Hematopoietic multipotent progenitor cell (in vitro differentiated cells): ENCODE measurements around the gene PIM2. TPM values are rescaled to one million over a fixed set of nuclear protein-coding genes. Genes with fewer than 3 reads are reported as not detected.

Experiments used
- DNase-seq, 3 donors: peaks; one replicate each; pipeline ENCODE4 v3.0.0-alpha.2; 2011 to 2015; ENCODE audit warnings: low read depth in 2 of 3, low spot score in 2 of 3
- total RNA-seq: library from RNA; depleted of rRNA; stranded (reverse); fragments of >200 nt; gene quantifications from one replicate; pipeline ENCODE4 v1.2.3, GENCODE V29; 2012

The PIM2 gene
- total RNA-seq = 142 TPM

DNA sequence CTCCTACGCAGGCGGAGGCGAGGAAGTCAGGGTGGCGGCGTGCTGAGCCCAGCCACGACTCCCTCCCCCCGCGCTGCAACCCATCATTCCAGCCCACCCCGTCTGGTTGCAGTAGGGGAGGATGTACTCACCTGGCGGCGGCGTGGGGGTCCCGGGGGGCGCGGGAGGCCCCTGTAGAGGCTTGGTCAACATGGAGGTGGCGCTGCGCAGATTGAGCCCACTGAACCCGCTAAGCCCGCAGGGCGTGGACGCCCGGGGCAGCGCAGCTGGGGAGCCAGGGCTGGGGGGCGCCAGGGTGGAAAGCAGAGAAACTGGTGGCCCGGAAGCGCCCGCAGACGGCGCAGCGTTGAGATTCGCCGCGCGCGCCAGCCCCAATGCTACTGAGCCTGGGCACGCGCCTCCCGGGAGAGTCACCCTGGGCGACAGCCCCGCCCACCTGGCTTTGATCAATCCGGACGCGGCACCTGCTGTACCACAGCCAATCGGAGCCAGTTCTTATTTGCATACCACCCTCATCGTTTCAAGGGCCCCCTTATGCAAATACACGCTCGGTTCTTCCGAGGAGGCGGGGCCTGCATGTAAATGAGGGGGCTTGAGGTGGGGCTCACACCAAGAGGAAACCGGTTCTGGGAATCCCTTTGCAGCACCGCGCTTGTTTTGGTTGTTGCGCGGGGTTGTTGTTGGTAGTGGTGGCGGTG is at the start of gene PIM2:
PIM2 (minus strand) TSS at position 382 of the 698 bp plus-strand sequence; CDS start at position 192, 190 bp downstream.
- peak; percentile 71 to 96 (median 92) for DNase-seq

GRCh38 chrX:48968377-48968776 is 49.6 kb upstream of the PIM2 start:
- no peak for DNase-seq

DNA sequence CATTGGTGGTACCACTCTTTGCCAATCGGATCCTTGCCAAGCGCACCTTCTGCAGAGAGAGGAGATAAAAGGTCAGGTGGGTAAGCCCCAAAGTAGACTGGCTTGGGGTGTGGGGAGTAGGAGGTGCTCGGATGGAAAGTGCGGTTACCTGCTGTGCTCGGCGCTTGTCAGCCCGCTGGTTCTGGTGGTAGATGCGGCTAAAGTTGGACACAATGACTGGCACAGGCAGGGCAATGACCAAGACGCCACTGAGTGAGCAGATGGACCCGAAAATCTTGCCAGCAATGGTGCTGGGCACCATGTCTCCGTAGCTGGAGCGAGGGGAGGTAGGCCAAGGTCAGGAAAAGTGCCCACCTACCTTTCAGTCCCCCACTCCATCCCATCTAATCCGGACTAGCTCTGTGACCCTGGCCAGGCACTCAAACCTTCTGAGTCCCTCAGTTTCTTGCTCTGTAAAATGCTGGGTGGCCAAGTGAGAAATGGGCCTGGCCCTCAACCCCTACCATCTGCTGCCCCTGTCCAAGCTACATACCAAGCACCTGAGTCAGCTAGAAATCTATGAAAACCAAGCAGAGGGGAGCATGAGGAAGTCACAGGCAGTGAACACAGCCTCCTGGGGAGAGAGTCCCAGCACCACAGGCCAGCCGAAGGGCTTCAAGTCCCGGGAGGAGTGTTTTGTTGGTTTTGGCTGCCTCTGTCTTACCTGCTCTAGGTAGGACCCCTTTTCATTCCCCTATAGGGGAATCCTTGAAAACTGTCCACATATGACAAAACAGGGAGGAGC is 48.2 kb upstream of the PIM2 start:
- DNase-seq = no peak

DNA sequence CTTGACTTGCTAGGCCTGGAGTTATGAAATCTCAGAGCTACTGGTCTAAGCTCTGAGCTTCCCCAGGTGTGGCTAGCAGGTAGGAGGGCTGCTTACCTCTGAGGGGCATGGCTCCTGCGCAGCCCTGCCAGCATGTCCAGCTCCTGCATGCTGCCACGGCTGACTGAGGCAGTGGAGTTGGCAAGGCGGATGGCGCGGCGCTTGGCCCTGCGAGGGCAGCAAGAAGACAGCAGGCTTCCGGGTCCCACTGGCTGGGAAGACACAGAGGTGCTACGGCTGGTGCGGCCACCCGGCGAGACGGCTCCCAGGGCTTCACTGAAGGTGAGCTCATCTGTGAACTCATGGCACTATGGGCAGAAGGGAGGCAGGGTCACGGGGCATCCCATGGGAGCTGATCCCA is 47.1 kb upstream of the PIM2 start:
- DNase-seq = no peak

- DNase-seq = peak in 1 of 3 donors; percentile 74
Measured at GRCh38 chrX:48961585-48962091, 42.8 kb upstream of the PIM2 start.

DNA sequence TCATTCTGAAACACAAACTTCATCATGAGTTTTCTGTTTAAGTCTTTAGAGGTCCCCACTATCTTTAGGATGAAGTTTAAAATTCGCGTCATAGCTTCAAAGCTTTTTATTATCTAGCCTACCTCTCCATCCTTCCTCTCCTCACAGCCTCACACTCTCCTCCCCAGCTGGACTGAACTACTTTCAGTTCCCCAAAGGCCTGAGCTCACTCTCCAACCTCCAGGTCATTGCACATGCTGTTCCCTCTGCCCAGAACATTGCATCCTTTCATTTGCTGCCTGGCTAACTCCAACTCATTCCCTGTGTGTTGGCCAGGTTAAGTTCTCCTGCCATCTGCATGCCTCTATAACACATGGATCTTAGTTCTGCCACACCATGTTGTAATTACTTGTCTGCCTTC is 41.5 kb upstream of the PIM2 start:
- no peak for DNase-seq

- DNase-seq = peak in 1 of 3 donors; percentile 30
Measured at GRCh38 chrX:48958635-48959094, 39.8 kb upstream of the PIM2 start.

- DNase-seq = peak; percentile 83 to 97 (median 96)
Measured at GRCh38 chrX:48957827-48958634, 39.2 kb upstream of the PIM2 start.

GRCh38 chrX:48957477-48957826 is 38.6 kb upstream of the PIM2 start, which contains the start of gene OTUD5:
Gene OTUD5, minus strand, starts transcription at chrX:48957607. Its CDS starts 37 bp downstream, at chrX:48957570.
- no peak for DNase-seq

- no peak for DNase-seq
Measured at GRCh38 chrX:48956728-48957414, 38.0 kb upstream of the PIM2 start.

DNA sequence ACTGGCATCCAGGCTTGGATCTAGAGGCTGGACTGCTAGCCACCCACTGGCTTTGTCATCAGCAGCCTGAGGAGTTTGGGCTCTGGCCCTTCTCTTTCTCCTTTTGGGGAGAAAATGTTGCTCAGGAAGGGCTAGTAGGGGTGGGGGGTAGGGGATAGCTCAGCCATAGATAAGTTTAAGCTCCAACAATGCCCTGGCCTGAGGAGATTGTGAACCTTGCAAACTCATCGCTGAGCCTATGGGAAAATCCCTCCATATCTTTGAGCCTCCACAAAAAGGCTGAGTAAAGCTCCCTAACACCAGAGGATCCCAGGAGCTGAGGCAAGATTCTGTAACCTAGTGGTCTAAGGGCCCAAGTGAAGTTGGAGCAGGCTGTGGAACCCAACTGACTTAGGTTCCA is 29.8 kb upstream of the PIM2 start:
- no peak for DNase-seq

GRCh38 chrX:48945517-48946348 is 26.9 kb upstream of the PIM2 start:
- peak in 1 of 3 donors; percentile 47 for DNase-seq

DNA sequence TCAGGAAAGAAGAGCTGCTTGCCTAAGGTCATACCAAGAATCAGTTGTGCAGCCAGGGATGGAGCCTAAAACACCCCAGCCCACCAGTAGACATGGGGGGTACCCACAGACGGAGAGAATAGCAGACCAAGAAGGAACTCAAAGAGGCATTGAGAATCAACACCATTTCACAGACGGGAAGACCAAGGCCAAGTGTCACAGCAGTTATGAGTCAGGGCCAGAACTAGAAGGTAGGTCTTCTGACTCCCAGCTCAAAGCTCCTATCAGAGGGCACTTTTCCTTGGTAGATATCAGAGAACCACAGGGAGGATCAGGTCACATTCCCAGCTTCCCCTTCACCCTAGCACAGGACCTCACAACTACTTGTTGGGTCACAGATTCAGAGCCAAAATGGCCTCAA is 24.1 kb upstream of the PIM2 start:
- no peak for DNase-seq

DNA sequence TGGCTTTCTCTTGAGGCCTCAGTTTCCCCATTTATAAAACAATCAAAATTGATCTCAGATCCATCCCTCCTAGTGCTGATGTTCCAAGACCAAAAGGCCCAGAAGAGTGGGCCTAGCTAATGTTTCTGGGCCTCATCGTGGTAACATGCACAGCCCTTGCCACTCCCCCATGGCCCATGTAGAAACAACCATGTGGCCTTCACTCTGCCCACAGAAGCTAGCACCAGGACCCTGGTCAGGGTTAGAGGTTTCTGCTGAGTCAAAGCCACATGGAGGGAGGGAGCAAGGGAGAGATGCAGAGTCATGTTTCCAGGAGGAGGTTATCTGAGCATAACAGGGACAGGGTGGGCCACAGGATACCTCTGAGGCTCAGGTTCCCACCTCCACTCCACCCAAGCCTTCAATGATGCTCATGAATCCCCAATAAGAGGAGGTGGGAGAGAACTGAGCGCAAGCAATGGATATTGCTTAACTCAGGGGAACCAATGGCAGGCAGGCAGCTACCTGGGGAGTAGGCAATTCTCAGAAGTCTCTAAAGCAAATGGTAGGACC is 21.7 kb upstream of the PIM2 start:
- peak in 1 of 3 donors; percentile 19 for DNase-seq

DNA sequence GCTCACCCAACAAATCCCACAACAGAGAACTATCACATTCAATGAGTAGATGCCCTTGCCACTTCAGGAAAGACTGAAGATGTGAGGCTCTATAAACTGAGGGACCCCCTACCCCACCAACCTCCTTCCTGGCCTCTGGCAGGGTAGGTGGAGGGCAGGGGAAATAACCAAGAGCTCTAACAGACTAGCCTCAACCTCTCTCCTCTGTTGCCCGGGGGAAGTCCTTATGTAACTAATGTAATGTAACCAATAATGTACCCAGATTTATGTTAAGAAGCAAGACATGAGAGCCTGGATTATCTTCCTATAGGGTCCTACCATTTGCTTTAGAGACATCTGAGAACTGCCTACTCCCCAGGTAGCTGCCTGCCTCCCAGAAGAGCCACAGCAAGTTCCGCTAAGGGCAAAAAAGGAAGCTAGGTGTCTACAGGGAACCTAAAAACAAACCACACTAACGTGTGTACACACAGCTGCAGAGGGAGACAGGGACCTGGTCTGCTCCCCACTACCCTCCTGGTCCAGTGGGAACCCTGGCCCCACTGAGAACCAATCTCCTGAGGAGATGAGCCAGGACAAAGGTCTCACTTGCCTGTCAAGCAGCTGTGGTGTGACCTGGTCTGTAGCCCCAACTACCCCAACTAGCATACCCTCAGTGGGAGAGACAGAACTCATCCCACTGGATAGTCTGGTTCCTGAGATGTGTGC is 20.9 kb upstream of the PIM2 start:
- no peak for DNase-seq

- DNase-seq = peak in 2 of 3 donors; percentile 62 to 85
Measured at GRCh38 chrX:48938721-48939425, 20.0 kb upstream of the PIM2 start.

DNA sequence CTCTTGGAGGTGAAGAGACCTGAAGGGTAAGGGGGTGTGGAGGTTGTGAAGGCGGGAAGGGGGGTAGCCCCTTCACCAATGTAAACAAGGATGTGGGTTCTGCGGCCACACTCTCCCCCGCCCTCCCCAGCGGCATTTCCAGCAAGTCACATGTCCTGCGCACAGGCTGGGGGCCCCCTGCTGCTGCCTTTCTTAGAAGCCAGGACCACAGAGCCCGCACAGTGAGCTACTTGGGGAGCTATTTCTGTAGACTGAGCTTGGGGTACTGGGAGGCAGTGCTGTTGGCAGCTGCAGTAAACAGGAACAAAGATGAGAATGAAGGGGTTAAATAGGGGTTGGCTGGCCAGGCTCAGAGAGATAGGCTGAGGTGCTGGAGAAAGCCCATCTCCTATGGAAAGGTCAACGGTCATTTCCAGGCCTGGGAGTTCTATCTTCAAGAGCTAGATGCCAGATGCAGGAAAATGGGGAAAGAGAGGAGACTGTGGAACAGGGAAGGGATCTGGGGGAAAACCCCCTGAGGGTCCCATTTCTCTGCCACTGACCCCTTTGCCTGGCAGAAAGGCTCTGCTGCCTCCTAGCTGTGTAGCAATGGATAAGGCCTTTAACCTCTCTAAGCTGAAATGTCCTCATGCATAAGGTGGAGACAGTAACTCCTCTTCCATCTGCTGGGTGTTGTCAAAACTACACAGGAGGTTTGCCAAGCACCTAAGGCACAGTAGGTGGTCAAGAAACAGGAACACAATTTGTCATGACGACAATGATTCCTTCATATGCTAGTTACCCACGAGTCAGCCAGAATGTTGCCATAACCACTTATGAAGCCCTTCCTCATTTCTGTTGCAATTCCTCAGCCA is 18.5 kb upstream of the PIM2 start:
- DNase-seq = peak; percentile 76 to 93 (median 83)
